CD4-positive, CD25-positive, alpha-beta regulatory T cell (primary cell): ENCODE results near the gene SLC22A12. TPM values are rescaled to one million over a fixed set of nuclear protein-coding genes. Genes with fewer than 3 reads are reported as not detected.
A peak's percentile ranks its signal among the peaks of the same experiment; 100 is the strongest.

Source experiments
- ATAC-seq, 2 donors: fragments of 150-1000 bp; cut with Tn5 transposase; one replicate each; pipeline ENCODE4 v1.10.0; 2021; ENCODE audit warnings: low read depth in 2 of 2, moderate number of reproducible peaks in 2 of 2, moderate library complexity in 1 of 2
- DNase-seq, 3 donors: peaks; one replicate each; pipeline versions ENCODE4 v3.0.0 to v3.0.0-alpha.2; 2012 to 2022; ENCODE audit warnings: mixed read lengths in 1 of 3
- H3K27ac ChIP-seq: one replicate; pipeline ENCODE4 v1.7.0; 2013; ENCODE audit warnings: mild to moderate bottlenecking, low read length; ENCODE audit not compliant: insufficient read depth, poor library complexity, severe bottlenecking
- H3K27me3 ChIP-seq: one replicate; pipeline ENCODE4 v1.7.0; 2013; ENCODE audit warnings: low read length; ENCODE audit not compliant: control insufficient read depth, insufficient read depth
- H3K36me3 ChIP-seq: one replicate; pipeline ENCODE4 v1.7.0; 2013; ENCODE audit warnings: mild to moderate bottlenecking, low read length, moderate library complexity; ENCODE audit not compliant: control insufficient read depth, insufficient read depth
- H3K4me1 ChIP-seq: 2 replicates; pipeline ENCODE4 v1.7.0; 2013; ENCODE audit warnings: mild to moderate bottlenecking, low read length; ENCODE audit not compliant: insufficient read depth, control insufficient read depth, poor library complexity, severe bottlenecking
- H3K4me3 ChIP-seq: one replicate; pipeline ENCODE4 v1.7.0; 2013; ENCODE audit warnings: low read depth, mild to moderate bottlenecking, low read length, moderate library complexity
- H3K9me3 ChIP-seq, 2 experiments: 1 replicate in 1 of 2; 2 replicates in 1 of 2; pipeline ENCODE4 v1.7.0; 2013; ENCODE audit warnings: low read length in 2 of 2, mild to moderate bottlenecking in 1 of 2, moderate library complexity in 1 of 2; ENCODE audit not compliant: control insufficient read depth in 2 of 2
- H3K27ac Mint-ChIP-seq, 3 donors: one replicate each; pipeline ENCODE4 v1.8.0; 2020 to 2022; ENCODE audit warnings: mild to moderate bottlenecking in 3 of 3, mixed read lengths in 3 of 3, moderate library complexity in 2 of 3
- H3K27me3 Mint-ChIP-seq: one replicate; pipeline ENCODE4 v1.8.0; 2022; ENCODE audit warnings: mild to moderate bottlenecking, mixed read lengths
- H3K36me3 Mint-ChIP-seq: one replicate; pipeline ENCODE4 v1.8.0; 2020; ENCODE audit warnings: mixed read lengths
- H3K4me1 Mint-ChIP-seq, 4 donors: one replicate each; pipeline ENCODE4 v1.8.0; 2020 to 2022; ENCODE audit warnings: mixed read lengths in 4 of 4, mild to moderate bottlenecking in 1 of 4
- H3K4me3 Mint-ChIP-seq, 4 donors: one replicate each; pipeline ENCODE4 v1.8.0; 2020 to 2022; ENCODE audit warnings: mild to moderate bottlenecking in 4 of 4, mixed read lengths in 4 of 4, moderate library complexity in 3 of 4
- H3K9me3 Mint-ChIP-seq, 7 donors: one replicate each; pipeline ENCODE4 v1.8.0; 2020 to 2022; ENCODE audit warnings: mixed read lengths in 7 of 7, mild to moderate bottlenecking in 3 of 7, moderate library complexity in 2 of 7
- polyA plus RNA-seq, 4 donors: library from polyadenylated mRNA; unstranded; fragments of 300-500 nt; fragmentation: Illumina TruSeq; gene quantifications; one replicate each; pipeline ENCODE4 v1.2.3, GENCODE V29; 2021
- total RNA-seq: library from RNA; stranded (reverse); gene quantifications from one replicate; pipeline ENCODE4 v1.2.3, GENCODE V29; 2022

Gene SLC22A12
- total and polyA plus RNA-seq, 5 donors from 2014 or later: not detected

- H3K27ac ChIP-seq: no peak overlapping the region
- Mint-ChIP-seq H3K27ac (no peak overlapping the region), H3K4me3 (no peak overlapping the region), H3K27me3 (no peaks in the 10 kb centered on the region), H3K9me3 (no peaks in the 10 kb centered on the region), H3K36me3 (no peaks in the 10 kb centered on the region), H3K4me1 (no peaks in the 10 kb centered on the region)
- H3K4me1 ChIP-seq: no peaks in the 10 kb centered on the region
- no peak overlapping the region for H3K4me3 ChIP-seq
- H3K27me3 ChIP-seq: no peaks in the 10 kb centered on the region
- ATAC-seq: no peak
- H3K9me3 ChIP-seq: no peaks in the 10 kb centered on the region
- no peak for DNase-seq
- H3K36me3 ChIP-seq: no peaks in the 10 kb centered on the region
These were observed 25.8 kb upstream of the SLC22A12 start for GRCh38 chr11:64564947-64565889.

GRCh38 chr11:64566042-64566914, 24.7 kb upstream of the SLC22A12 start:
- H3K27me3 ChIP-seq: no peaks in the 10 kb centered on the region
- H3K27ac ChIP-seq: no peak overlapping the region
- peak overlapping the region in 1 of 3 donors; percentile 82 for H3K27ac Mint-ChIP-seq
- H3K4me3 Mint-ChIP-seq: no peak overlapping the region
- no peak overlapping the region for H3K4me3 ChIP-seq
- no peaks in the 10 kb centered on the region for H3K9me3 ChIP-seq
- no peaks in the 10 kb centered on the region for H3K36me3 ChIP-seq
- no peaks in the 10 kb centered on the region for H3K36me3 Mint-ChIP-seq
- H3K4me1 Mint-ChIP-seq: no peaks in the 10 kb centered on the region
- DNase-seq (peak in 1 of 3 donors; percentile 5), ATAC-seq (peak in 1 of 2 donors; percentile 53)
- H3K9me3 Mint-ChIP-seq: no peaks in the 10 kb centered on the region
- H3K4me1 ChIP-seq: no peaks in the 10 kb centered on the region
- H3K27me3 Mint-ChIP-seq: no peaks in the 10 kb centered on the region

- no peaks in the 10 kb centered on the region for H3K36me3 ChIP-seq
- H3K4me1 ChIP-seq: no peaks in the 10 kb centered on the region
- Mint-ChIP-seq H3K4me3 (no peak overlapping the region), H3K27me3 (no peaks in the 10 kb centered on the region), H3K9me3 (no peaks in the 10 kb centered on the region), H3K36me3 (no peaks in the 10 kb centered on the region), H3K27ac (peak overlapping the region in 1 of 3 donors; percentile 82), H3K4me1 (no peaks in the 10 kb centered on the region)
- no peak overlapping the region for H3K27ac ChIP-seq
- no peaks in the 10 kb centered on the region for H3K9me3 ChIP-seq
- H3K27me3 ChIP-seq: no peaks in the 10 kb centered on the region
- DNase-seq: no peak
- no peak for ATAC-seq
- H3K4me3 ChIP-seq: no peak overlapping the region
These were observed 23.8 kb upstream of the SLC22A12 start for GRCh38 chr11:64566915-64567891.

- H3K9me3 Mint-ChIP-seq: no peaks in the 10 kb centered on the region
- H3K4me1 ChIP-seq: no peaks in the 10 kb centered on the region
- no peak overlapping the region for H3K4me3 ChIP-seq
- H3K4me3 Mint-ChIP-seq: no peak overlapping the region
- no peaks in the 10 kb centered on the region for H3K4me1 Mint-ChIP-seq
- no peaks in the 10 kb centered on the region for H3K27me3 ChIP-seq
- no peak for DNase-seq
- H3K36me3 Mint-ChIP-seq: no peaks in the 10 kb centered on the region
- no peak for ATAC-seq
- no peak overlapping the region for H3K27ac Mint-ChIP-seq
- H3K9me3 ChIP-seq: no peaks in the 10 kb centered on the region
- H3K27ac ChIP-seq: no peak overlapping the region
- H3K36me3 ChIP-seq: no peaks in the 10 kb centered on the region
- H3K27me3 Mint-ChIP-seq: no peaks in the 10 kb centered on the region
These were observed 22.9 kb upstream of the SLC22A12 start for GRCh38 chr11:64568041-64568571.

GRCh38 chr11:64568584-64569140, 22.4 kb upstream of the SLC22A12 start:
- Mint-ChIP-seq H3K4me3 (no peak overlapping the region), H3K36me3 (no peaks in the 10 kb centered on the region), H3K4me1 (no peaks in the 10 kb centered on the region), H3K27me3 (no peaks in the 10 kb centered on the region), H3K27ac (no peak overlapping the region), H3K9me3 (no peaks in the 10 kb centered on the region)
- no peaks in the 10 kb centered on the region for H3K27me3 ChIP-seq
- DNase-seq (no peak), ATAC-seq (no peak)
- no peaks in the 10 kb centered on the region for H3K9me3 ChIP-seq
- H3K4me1 ChIP-seq: no peaks in the 10 kb centered on the region
- H3K4me3 ChIP-seq: no peak overlapping the region
- no peak overlapping the region for H3K27ac ChIP-seq
- H3K36me3 ChIP-seq: no peaks in the 10 kb centered on the region

GRCh38 chr11:64569300-64569970, 21.6 kb upstream of the SLC22A12 start:
- Mint-ChIP-seq H3K36me3 (no peaks in the 10 kb centered on the region), H3K4me3 (no peak overlapping the region), H3K9me3 (no peaks in the 10 kb centered on the region), H3K27me3 (peaks cover 3% of the 10 kb centered on the region), H3K27ac (no peak overlapping the region), H3K4me1 (no peaks in the 10 kb centered on the region)
- DNase-seq (no peak), ATAC-seq (no peak)
- no peaks in the 10 kb centered on the region for H3K9me3 ChIP-seq
- H3K4me1 ChIP-seq: no peaks in the 10 kb centered on the region
- H3K27me3 ChIP-seq: no peaks in the 10 kb centered on the region
- H3K27ac ChIP-seq: no peak overlapping the region
- no peaks in the 10 kb centered on the region for H3K36me3 ChIP-seq
- no peak overlapping the region for H3K4me3 ChIP-seq
